ENCODE results near the gene SEPHS1. TPM values are rescaled to one million over a fixed set of nuclear protein-coding genes. Genes with fewer than 3 reads are reported as not detected.

Gene SEPHS1
- total RNA-seq, 1 donor from 2014 or later: 57.0 TPM

DNA sequence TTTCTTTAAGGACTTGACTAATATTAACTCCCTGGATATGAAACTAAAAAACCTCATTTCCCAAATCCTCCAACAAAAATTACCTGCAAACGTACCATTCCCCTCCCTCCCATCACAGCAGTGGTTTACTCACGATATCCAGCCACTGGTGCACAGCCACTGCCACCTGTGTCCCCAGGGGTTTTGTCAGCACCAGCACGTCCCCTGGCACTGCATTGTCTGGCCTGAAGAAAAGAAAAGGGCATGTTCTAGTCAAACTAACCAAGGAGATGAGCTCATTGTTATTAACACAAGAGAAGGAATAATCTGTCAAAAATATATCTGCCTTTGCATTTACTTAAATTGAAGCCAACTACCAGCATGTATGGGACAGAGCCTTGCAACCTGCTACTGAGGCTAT lies 18.5 kb downstream of the SEPHS1 start:
- Histone ChIP-seq H3K27me3 (ENCODE audit: insufficient read depth, low read length) (no peaks in the 10 kb centered on the region), H3K36me3 (ENCODE audit: insufficient read depth, low read length) (peaks cover 41% of the 10 kb centered on the region), H3K79me2 (ENCODE audit: insufficient read depth, low read length) (no peaks in the 10 kb centered on the region), H3K27ac (ENCODE audit: low read depth, low read length) (no peak overlapping the region), H2AFZ (ENCODE audit: low read depth, low read length) (no peak overlapping the region), H3K9me3 (ENCODE audit: insufficient read depth, low read depth, low read length) (no peaks in the 10 kb centered on the region), H4K20me1 (ENCODE audit: insufficient read depth, low read length) (peaks cover 3% of the 10 kb centered on the region), H3K4me1 (ENCODE audit: insufficient read depth, low read length) (no peaks in the 10 kb centered on the region), H3K4me2 (ENCODE audit: low read length) (no peak overlapping the region), H3K4me3 (ENCODE audit: insufficient read depth, low read depth, low read length) (no peak overlapping the region), H3K9ac (ENCODE audit: low read length) (no peak overlapping the region)
- Mint-ChIP-seq H3K4me1 (ENCODE audit: low read depth, unreplicated experiment) (peaks cover 5% of the 10 kb centered on the region), H3K27me3 (ENCODE audit: low read depth, unreplicated experiment) (no peaks in the 10 kb centered on the region), H3K9me3 (ENCODE audit: unreplicated experiment) (no peaks in the 10 kb centered on the region), H3K36me3 (ENCODE audit: low read depth, unreplicated experiment) (peaks cover 13% of the 10 kb centered on the region), H3K27ac (ENCODE audit: unreplicated experiment) (no peak overlapping the region), H3K4me3 (ENCODE audit: unreplicated experiment) (no peak overlapping the region)
- TF ChIP-seq, protein P1, sequence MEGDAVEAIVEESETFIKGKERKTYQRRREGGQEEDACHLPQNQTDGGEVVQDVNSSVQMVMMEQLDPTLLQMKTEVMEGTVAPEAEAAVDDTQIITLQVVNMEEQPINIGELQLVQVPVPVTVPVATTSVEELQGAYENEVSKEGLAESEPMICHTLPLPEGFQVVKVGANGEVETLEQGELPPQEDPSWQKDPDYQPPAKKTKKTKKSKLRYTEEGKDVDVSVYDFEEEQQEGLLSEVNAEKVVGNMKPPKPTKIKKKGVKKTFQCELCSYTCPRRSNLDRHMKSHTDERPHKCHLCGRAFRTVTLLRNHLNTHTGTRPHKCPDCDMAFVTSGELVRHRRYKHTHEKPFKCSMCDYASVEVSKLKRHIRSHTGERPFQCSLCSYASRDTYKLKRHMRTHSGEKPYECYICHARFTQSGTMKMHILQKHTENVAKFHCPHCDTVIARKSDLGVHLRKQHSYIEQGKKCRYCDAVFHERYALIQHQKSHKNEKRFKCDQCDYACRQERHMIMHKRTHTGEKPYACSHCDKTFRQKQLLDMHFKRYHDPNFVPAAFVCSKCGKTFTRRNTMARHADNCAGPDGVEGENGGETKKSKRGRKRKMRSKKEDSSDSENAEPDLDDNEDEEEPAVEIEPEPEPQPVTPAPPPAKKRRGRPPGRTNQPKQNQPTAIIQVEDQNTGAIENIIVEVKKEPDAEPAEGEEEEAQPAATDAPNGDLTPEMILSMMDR (IDR thresholded peaks at IDR 0.05; ENCODE audit: insufficient read depth, low read depth, low read length): no peak
- no peak for TF ChIP-seq EZH2 (IDR thresholded peaks at IDR 0.05; ENCODE audit: insufficient read depth, low read length)
- DNase-seq (ENCODE audit: low read depth): no peak
- FAIRE-seq: no peak

DNA sequence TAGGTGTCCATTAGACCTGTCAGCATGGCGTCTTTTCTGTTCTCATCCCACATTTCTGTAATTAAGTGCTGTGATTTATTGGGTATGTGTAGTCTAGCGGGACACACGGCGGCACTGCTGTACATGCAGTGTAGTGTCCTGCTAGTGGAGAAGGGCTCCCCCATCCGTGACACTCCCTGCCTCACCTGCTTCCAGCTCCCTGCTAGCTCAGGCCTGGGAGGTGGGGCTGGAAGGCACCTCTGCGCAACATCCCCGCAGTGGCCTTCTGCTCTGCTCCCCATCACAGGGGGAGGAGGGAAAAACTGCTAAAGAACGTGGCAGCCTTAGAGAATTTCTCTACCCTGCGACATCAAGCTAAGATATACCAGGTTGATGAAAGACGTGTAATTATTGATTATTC lies 19.5 kb downstream of the SEPHS1 start:
- H3K4me3 Mint-ChIP-seq (ENCODE audit: unreplicated experiment): no peak overlapping the region
- no peak overlapping the region for H3K4me2 ChIP-seq (ENCODE audit: low read length)
- TF ChIP-seq EZH2 (IDR thresholded peaks at IDR 0.05; ENCODE audit: insufficient read depth, low read length): no peak
- TF ChIP-seq, protein P1 (IDR thresholded peaks at IDR 0.05; ENCODE audit: insufficient read depth, low read depth, low read length): no peak
- no peaks in the 10 kb centered on the region for H3K79me2 ChIP-seq (ENCODE audit: insufficient read depth, low read length)
- peaks cover 38% of the 10 kb centered on the region for H3K36me3 ChIP-seq (ENCODE audit: insufficient read depth, low read length)
- no peak overlapping the region for H3K9ac ChIP-seq (ENCODE audit: low read length)
- H3K27ac Mint-ChIP-seq (ENCODE audit: unreplicated experiment): no peak overlapping the region
- FAIRE-seq (no peak), DNase-seq (ENCODE audit: low read depth) (no peak)
- no peaks in the 10 kb centered on the region for H3K4me1 ChIP-seq (ENCODE audit: insufficient read depth, low read length)
- no peaks in the 10 kb centered on the region for H3K27me3 ChIP-seq (ENCODE audit: insufficient read depth, low read length)
- H3K27ac ChIP-seq (ENCODE audit: low read depth, low read length): no peak overlapping the region
- H3K4me1 Mint-ChIP-seq (ENCODE audit: low read depth, unreplicated experiment): peaks cover 5% of the 10 kb centered on the region
- no peak overlapping the region for H2AFZ ChIP-seq (ENCODE audit: low read depth, low read length)
- no peaks in the 10 kb centered on the region for H3K9me3 Mint-ChIP-seq (ENCODE audit: unreplicated experiment)
- H3K27me3 Mint-ChIP-seq (ENCODE audit: low read depth, unreplicated experiment): no peaks in the 10 kb centered on the region
- no peak overlapping the region for H3K4me3 ChIP-seq (ENCODE audit: insufficient read depth, low read depth, low read length)
- no peaks in the 10 kb centered on the region for H3K9me3 ChIP-seq (ENCODE audit: insufficient read depth, low read depth, low read length)
- peaks cover 13% of the 10 kb centered on the region for H3K36me3 Mint-ChIP-seq (ENCODE audit: low read depth, unreplicated experiment)
- H4K20me1 ChIP-seq (ENCODE audit: insufficient read depth, low read length): peaks cover 3% of the 10 kb centered on the region

DNA sequence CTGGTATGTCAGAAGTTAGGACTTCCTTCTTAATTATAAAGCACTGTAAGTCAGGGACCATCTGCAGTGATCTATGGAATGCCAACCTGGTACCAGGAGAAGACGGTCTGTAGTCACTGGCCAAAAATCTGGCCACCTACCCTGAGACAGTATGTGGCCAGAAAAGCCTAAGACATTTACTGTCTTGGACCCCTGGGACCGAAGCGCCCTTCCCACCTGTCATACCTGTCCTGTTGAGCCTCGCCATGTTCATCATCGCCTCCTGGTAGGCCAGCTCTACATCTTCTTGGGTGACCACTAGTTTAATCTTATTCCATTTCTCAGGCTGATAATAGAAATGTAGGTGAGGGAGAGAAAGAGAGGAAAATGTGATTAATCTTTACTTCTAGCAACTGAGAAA lies 20.0 kb downstream of the SEPHS1 start:
- Mint-ChIP-seq H3K27ac (ENCODE audit: unreplicated experiment) (no peak overlapping the region), H3K27me3 (ENCODE audit: low read depth, unreplicated experiment) (no peaks in the 10 kb centered on the region), H3K9me3 (ENCODE audit: unreplicated experiment) (no peaks in the 10 kb centered on the region), H3K36me3 (ENCODE audit: low read depth, unreplicated experiment) (peaks cover 13% of the 10 kb centered on the region), H3K4me1 (ENCODE audit: low read depth, unreplicated experiment) (peaks cover 5% of the 10 kb centered on the region), H3K4me3 (ENCODE audit: unreplicated experiment) (no peak overlapping the region)
- peaks cover 38% of the 10 kb centered on the region for H3K36me3 ChIP-seq (ENCODE audit: insufficient read depth, low read length)
- FAIRE-seq (no peak), DNase-seq (ENCODE audit: low read depth) (no peak)
- TF ChIP-seq, protein P1 (IDR thresholded peaks at IDR 0.05; ENCODE audit: insufficient read depth, low read depth, low read length): no peak
- no peak for TF ChIP-seq EZH2 (IDR thresholded peaks at IDR 0.05; ENCODE audit: insufficient read depth, low read length)
- no peaks in the 10 kb centered on the region for H3K27me3 ChIP-seq (ENCODE audit: insufficient read depth, low read length)
- peaks cover 3% of the 10 kb centered on the region for H4K20me1 ChIP-seq (ENCODE audit: insufficient read depth, low read length)
- no peaks in the 10 kb centered on the region for H3K79me2 ChIP-seq (ENCODE audit: insufficient read depth, low read length)
- H3K27ac ChIP-seq (ENCODE audit: low read depth, low read length): no peak overlapping the region
- no peak overlapping the region for H2AFZ ChIP-seq (ENCODE audit: low read depth, low read length)
- no peaks in the 10 kb centered on the region for H3K4me1 ChIP-seq (ENCODE audit: insufficient read depth, low read length)
- no peak overlapping the region for H3K4me2 ChIP-seq (ENCODE audit: low read length)
- H3K9me3 ChIP-seq (ENCODE audit: insufficient read depth, low read depth, low read length): no peaks in the 10 kb centered on the region
- H3K4me3 ChIP-seq (ENCODE audit: insufficient read depth, low read depth, low read length): no peak overlapping the region
- no peak overlapping the region for H3K9ac ChIP-seq (ENCODE audit: low read length)

Data from astrocyte (in vitro differentiated cells and primary cell).